GM21367 (cell line): ENCODE data around the gene DHRSX.
"Not testable (repeated sequence)": the region's sequence is repeated elsewhere in the genome, so short reads cannot be mapped to it uniquely, and the experiment has no call there.

ENCODE experiments used
- ATAC-seq: cut with Tn5 transposase; IDR thresholded peaks from one replicate; pipeline ENCODE4 v1.9.1; 2021; ENCODE audit not compliant: unreplicated experiment

The DHRSX gene

GRCh38 chrX:2477313-2477712, 23.5 kb downstream of the DHRSX start:
- not testable (repeated sequence) for ATAC-seq

GRCh38 chrX:2474963-2475726, 25.6 kb downstream of the DHRSX start:
- ATAC-seq: no peak

- ATAC-seq: no peak
Observed at GRCh38 chrX:2474280-2474962, 26.4 kb downstream of the DHRSX start.

GRCh38 chrX:2473064-2473463, 27.7 kb downstream of the DHRSX start:
- not testable (repeated sequence) for ATAC-seq

- no peak for ATAC-seq
Observed at GRCh38 chrX:2471641-2472040, 29.1 kb downstream of the DHRSX start.

GRCh38 chrX:2471126-2471525, 29.6 kb downstream of the DHRSX start:
- ATAC-seq: not testable (repeated sequence)

GRCh38 chrX:2469852-2470251, 30.9 kb downstream of the DHRSX start:
- not testable (repeated sequence) for ATAC-seq

- no peak for ATAC-seq
Observed at GRCh38 chrX:2469196-2469685, 31.5 kb downstream of the DHRSX start.

GRCh38 chrX:2468261-2469195, 32.2 kb downstream of the DHRSX start:
- ATAC-seq: no peak

- ATAC-seq: no peak
Observed at GRCh38 chrX:2466876-2467656, 33.7 kb downstream of the DHRSX start.

- ATAC-seq: no peak
Observed at GRCh38 chrX:2464677-2465166, 36.1 kb downstream of the DHRSX start.

- no peak for ATAC-seq
Observed at GRCh38 chrX:2463973-2464676, 36.7 kb downstream of the DHRSX start.

GRCh38 chrX:2463481-2463880, 37.3 kb downstream of the DHRSX start:
- not testable (repeated sequence) for ATAC-seq

- no peak for ATAC-seq
Observed at GRCh38 chrX:2462780-2463179, 38.0 kb downstream of the DHRSX start.

GRCh38 chrX:2462074-2462473, 38.7 kb downstream of the DHRSX start:
- ATAC-seq: no peak

- ATAC-seq: no peak
Observed at GRCh38 chrX:2461711-2462016, 39.1 kb downstream of the DHRSX start.

- not testable (repeated sequence) for ATAC-seq
Observed at GRCh38 chrX:2460821-2461710, 39.7 kb downstream of the DHRSX start.

GRCh38 chrX:2460048-2460447, 40.7 kb downstream of the DHRSX start:
- ATAC-seq: not testable (repeated sequence)

- no peak for ATAC-seq
Observed at GRCh38 chrX:2458309-2458708, 42.5 kb downstream of the DHRSX start.
